IPS-18c (cell line): ENCODE data around the gene ADH1B.
"Not testable (repeated sequence)": the region's sequence is repeated elsewhere in the genome, so short reads cannot be mapped to it uniquely, and the experiment has no call there.

Experiments
- H3K4me3 ChIP-seq: 2 replicates; pipeline ENCODE4 v1.7.0; 2013; ENCODE audit warnings: low read depth, mild to moderate bottlenecking, low read length, moderate library complexity; ENCODE audit not compliant: insufficient read depth
- H3K9me3 ChIP-seq: one replicate; pipeline ENCODE4 v1.6.1; 2013; ENCODE audit warnings: mild to moderate bottlenecking, low read length, moderate library complexity; ENCODE audit not compliant: control insufficient read depth, insufficient read depth

Gene ADH1B

DNA sequence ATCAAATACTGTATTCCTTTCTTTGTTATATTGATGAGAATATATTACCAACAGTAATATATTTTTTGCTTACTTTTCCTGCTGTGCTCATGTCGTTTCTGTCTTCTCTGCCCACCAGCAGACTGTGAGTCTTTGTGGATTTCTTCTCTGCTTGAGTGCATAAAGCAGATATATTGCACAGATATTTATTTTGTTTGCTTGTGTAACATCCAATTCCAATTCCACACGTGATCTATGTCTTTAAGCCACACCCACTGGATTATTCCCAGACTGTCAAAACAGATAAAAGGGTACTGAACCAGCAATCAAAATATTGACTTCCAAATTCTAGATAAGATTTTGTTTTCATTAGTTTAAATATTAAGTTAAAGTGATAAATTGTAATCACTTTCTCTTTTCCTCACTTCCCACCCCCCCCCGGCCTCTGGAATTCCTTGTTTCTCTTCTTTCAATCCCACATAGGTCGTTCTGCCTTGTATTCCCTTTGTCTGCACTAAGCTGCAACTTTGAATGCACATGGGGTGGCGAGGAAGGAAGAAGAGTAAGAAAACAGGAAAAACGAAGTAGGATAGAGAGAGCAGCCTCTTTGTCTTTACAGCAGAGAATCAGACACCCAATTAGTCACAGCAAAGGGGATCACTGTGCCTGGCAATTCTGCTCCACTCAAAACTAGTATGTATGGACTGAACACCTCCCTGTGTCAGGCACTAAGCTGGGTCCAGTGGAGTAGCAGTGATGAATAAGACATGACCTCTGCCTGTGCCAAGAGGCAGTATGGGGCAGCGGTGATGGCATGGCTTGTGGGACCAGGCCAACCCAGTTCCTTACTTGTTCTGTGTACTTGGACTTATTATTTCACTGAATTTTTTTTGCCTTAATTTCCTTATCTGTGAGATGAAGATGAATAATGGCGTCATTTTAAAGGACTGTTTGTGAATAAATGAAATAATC, at the start of gene ADH1B:
Gene ADH1B (minus strand): TSS at position 161 of the 951 bp plus-strand sequence. CDS start 70 bp downstream, at position 91.
- no peak within 1 kb of the TSS for H3K4me3 ChIP-seq
- H3K9me3 ChIP-seq: no peaks in the 10 kb centered on the region

GRCh38 chr4:99367817-99368216, 46.6 kb upstream of the ADH1B start:
- H3K9me3 ChIP-seq, H3K4me3 ChIP-seq: not testable (repeated sequence)

- Histone ChIP-seq H3K9me3 (no peaks in the 10 kb centered on the region), H3K4me3 (no peak overlapping the region)
Measured at GRCh38 chr4:99366491-99366890, 45.3 kb upstream of the ADH1B start.

DNA sequence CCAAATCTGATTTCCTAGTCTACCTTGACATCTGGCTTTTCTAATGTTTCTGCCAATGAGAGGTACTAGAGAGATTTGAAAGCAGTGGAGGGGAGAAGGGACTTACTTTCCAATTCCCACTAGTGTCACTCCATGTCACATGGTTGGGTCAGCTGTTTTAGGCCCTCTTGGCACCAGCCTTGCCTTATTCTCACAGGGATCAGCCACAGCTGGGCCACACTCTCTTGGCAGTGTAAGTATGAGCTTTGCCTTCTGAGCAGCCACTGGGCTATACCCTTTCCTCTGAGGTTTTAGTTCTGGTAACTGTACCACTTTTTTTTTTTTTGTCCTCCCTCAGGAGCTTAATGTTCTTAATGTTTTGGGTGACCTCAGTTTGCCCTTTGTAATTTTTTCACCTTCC, 41.6 kb upstream of the ADH1B start:
- H3K4me3 ChIP-seq: no peak overlapping the region
- H3K9me3 ChIP-seq: peaks cover 5% of the 10 kb centered on the region

DNA sequence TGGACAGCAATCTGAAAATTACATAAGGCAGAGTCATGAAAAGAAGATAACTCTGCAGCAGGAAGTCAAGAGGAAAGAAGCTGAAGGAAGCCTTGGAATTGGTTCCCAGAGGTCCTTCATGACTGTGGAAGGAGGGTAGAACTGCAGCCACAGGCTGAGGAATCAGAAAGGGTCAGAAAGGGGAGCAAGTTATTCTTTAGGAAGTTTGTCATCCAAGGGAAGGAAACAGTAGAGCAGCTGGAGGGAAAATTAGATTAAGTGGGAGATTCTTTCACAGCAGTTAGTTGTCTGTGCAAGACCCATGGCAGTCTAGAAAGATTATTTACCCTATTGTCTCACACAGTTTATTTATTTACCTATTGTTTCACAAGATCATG, 40.7 kb upstream of the ADH1B start:
- no peak overlapping the region for H3K4me3 ChIP-seq

GRCh38 chr4:99361268-99361898, 40.2 kb upstream of the ADH1B start:
- H3K9me3 ChIP-seq: peaks cover 5% of the 10 kb centered on the region

More for the DNA sequence above, 40.7 kb upstream of the ADH1B start:
- H3K9me3 ChIP-seq: peaks cover 5% of the 10 kb centered on the region

GRCh38 chr4:99359480-99360204, 38.4 kb upstream of the ADH1B start:
- Histone ChIP-seq H3K4me3 (no peak overlapping the region), H3K9me3 (peaks cover 5% of the 10 kb centered on the region)

More at GRCh38 chr4:99361268-99361898, 40.2 kb upstream of the ADH1B start:
- no peak overlapping the region for H3K4me3 ChIP-seq

DNA sequence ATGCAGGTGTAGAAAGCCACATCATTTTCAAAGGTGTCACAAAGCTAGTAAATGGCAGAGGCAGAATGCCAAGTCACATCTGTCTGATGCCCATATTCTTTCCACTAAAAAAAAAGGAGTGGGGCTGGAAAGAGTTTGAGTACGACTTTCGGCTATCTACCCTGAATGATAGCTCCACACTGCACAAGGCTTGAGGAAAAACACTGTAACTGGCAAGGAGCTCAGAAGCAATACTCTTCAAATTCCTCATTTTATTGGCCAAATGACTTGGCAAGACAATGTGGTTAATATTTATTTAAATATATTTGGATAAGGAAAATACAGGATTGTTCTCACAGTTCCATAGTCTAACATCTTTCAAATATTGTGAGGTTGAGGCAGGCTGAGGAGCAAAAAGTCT, 36.7 kb upstream of the ADH1B start:
- H3K9me3 ChIP-seq: peaks cover 5% of the 10 kb centered on the region
- H3K4me3 ChIP-seq: no peak overlapping the region

DNA sequence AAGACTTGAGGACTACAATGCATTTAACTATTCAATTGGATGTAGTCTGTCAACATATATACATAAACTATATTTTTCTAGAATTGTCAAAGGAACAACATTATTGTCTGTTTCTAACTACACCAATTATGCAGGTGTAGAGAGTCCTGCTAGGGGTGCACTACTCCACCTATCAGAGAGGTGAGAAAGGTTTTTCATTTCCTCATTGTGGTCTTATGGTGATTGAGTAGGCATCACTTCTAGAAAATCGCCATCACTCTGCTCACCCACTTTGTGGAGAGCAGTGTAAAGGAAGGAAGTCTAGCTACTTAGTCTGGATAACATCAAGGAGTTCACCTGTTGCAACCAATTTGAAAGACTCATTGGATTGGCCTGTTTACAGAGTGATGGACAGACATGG, 35.8 kb upstream of the ADH1B start:
- peaks cover 5% of the 10 kb centered on the region for H3K9me3 ChIP-seq
- H3K4me3 ChIP-seq: no peak overlapping the region

DNA sequence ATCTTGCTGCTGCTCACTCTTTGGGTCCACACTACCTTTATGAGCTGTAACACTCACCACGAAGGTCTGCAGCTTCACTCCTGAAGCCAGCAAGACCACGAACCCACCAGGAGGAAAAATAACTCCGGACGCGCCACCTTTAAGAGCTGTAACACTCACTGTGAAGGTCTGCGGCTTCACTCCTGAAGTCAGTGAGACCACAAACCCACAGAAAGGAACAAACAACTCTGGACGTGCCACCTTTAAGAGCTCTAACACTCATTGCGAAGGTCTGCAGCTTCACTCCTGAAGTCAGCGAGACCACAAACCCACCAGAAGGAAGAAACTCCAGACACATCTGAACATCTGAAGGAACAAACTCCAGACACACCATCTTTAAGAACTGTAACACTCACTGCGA, 34.9 kb upstream of the ADH1B start:
- not testable (repeated sequence) for H3K9me3 ChIP-seq, H3K4me3 ChIP-seq

DNA sequence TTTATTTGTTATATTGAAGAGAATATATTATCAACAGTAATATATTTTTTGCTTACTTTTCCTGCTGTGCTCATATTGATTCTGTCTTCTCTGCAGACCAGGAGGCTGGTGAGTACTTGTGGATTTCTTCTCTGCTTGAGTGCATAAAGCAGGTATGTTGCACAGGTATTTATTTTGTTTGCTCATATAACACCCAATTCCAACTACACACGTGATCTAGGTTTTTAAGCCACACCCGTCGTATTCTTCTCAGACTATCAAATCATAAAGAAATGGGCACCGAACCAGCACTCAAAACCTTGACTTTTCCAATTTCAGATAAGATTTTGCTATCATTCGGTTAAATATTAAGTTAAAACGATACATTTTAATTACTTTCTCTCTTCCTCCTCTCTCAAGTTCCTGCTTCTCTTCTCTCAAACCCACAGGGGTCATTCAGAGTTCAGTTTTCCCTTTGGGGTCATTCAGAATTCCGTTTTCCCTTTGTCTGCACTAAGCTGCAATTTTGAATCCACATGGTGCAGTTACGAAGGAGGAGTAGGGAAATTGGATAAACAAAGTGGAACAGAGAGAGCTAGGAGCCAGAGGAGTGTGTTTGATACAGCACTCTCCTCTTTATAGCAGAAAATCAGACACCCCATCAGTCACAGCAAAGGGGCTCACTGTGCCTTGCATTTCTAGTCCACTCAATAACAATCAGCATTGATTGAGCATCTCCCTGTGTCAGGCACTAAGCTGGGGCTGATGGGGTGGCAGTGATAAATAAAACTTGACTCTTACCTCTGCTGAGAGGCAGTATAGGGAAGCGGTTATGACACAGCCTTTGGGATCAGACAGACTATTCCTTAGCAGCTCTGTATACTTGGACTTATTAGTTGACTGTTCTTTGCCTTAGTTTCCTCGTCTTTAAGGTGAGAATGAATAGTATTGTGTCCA, 31.7 kb upstream of the ADH1B start, which contains the start of gene ADH1C:
Gene ADH1C (minus strand): TSS at position 145 of the 936 bp plus-strand sequence. CDS start 71 bp downstream, at position 74.
- Histone ChIP-seq H3K4me3 (no peak within 1 kb of the TSS), H3K9me3 (no peaks in the 10 kb centered on the region)

GRCh38 chr4:99351487-99351886, 30.3 kb upstream of the ADH1B start:
- no peak overlapping the region for H3K4me3 ChIP-seq
- no peaks in the 10 kb centered on the region for H3K9me3 ChIP-seq

- H3K4me3 ChIP-seq: no peak overlapping the region
- H3K9me3 ChIP-seq: no peaks in the 10 kb centered on the region
Measured at GRCh38 chr4:99349338-99349737, 28.1 kb upstream of the ADH1B start.

DNA sequence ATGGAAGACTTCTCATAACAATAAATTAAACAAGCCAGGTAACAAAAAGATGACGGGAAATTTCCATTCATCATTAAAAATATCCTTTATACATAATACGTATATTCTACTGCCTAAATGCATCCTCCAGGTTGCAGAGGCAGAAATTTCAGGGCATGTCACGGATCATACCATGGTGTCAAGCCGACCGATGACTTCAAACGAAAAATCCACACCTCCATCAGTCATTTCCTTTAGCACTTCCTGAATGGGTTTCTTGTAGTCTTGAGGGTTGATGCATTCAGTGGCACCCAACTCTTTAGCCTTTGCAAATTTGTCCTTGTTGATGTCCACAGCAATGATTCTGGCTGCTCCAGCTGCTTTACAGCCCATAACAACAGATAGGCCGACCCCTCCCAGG, 21.4 kb upstream of the ADH1B start:
- H3K9me3 ChIP-seq, H3K4me3 ChIP-seq: not testable (repeated sequence)

- H3K4me3 ChIP-seq: no peak overlapping the region
- no peaks in the 10 kb centered on the region for H3K9me3 ChIP-seq
Measured at GRCh38 chr4:99341426-99341825, 20.2 kb upstream of the ADH1B start.

DNA sequence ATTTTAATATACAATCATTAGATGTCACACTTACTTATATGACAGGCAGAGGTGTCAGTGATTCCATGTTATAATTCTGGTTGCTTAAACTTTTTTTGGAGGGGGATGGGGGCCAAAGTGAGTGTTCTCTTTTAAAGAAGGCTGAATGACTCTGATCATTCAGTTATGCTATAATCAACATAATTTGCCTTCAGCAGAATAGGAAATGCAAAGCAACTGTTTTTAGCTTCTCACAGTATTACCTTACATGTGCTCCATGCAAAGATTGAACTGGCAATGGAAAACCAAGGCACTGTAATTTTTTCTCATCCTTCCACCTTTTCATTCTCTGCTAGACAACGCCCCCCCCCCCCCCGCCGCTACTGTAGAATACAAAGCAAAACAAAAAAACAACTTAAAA, 18.0 kb upstream of the ADH1B start:
- Histone ChIP-seq H3K4me3 (no peak overlapping the region), H3K9me3 (no peaks in the 10 kb centered on the region)

DNA sequence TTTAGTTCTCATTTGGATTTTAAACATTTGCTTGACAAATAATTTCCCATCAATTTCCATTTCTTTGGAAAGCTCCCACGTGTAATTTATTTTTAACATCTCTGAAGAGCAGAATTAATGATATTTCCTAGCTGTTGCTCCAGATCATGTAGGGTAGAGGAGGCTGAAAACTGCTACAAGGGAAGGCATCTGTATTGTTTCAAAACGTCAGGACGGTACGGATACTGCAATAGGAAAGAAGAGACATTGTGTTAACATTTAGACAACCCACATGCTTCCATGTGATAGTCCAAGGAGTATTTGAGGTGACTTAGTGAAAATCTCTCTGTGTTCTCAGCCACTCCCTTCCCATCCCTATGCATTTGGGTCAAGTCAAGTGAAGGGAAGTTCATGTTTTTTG, 15.4 kb upstream of the ADH1B start:
- no peaks in the 10 kb centered on the region for H3K9me3 ChIP-seq

More for the DNA sequence above, 15.4 kb upstream of the ADH1B start:
- no peak overlapping the region for H3K4me3 ChIP-seq
